ENCODE measurements around the gene NADK2. TPM values are rescaled to one million over a fixed set of nuclear protein-coding genes. Genes with fewer than 3 reads are reported as not detected.

The NADK2 gene
- total and polyA plus RNA-seq, 9 of the 15 experiments (the other 6 are each of a cell fraction or from before 2014, with no cell fraction given), result 10.6 to 41.0 (median 24.0) TPM

DNA sequence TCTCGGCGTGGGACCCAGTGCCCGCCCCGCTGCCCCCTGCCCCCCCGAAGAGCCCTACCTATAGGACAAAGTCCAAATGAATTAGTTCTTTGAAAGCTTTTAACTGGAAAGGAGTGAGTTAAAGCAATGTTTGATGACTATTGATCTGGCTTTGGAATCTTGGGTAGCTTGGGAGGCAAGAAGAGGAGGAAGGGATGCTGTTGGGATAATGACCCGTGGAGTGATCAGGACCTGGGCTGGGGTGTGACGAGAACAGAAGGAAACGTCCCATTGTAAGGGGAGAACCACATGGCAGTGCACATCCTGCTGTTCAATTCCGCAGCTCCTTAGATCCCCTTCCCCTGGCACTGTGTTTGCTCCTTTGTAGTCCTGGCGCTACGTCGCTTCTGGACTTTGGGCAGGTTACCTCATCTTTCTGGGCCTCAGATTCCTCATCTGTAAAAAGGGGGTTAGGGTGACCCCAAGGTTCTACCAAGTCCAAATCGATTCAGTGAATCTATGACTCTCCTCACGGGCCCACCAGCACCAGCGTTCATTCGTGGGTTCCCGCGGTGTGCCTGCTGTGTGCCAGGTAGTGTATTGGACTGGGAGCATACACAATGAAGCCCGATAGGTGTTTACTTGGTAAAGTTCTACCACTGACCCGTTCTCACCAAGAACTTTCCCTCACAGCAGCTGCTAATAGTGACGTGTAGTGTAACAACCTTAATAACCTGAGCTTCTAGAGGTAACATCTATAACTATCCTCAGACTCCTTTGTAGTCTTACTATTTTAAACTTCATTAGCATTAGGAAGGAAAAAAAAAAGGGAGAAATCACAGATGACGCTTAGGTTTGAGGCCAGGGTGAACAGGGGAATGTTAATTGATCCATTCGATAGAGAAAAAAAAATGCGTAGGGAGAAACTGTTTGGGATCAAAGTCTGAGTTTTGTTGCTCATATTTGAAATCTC lies 1.1 kb upstream of the NADK2 start (continued):
- TF ChIP-seq CXXC5 (CRISPR knock-in tag; IDR thresholded peaks at IDR 0.05), result no peak
- no peak for TF ChIP-seq TRIM24 (IDR thresholded peaks at IDR 0.05)
- TF ChIP-seq MEIS2 (IDR thresholded peaks at IDR 0.05; ENCODE audit: partially characterized antibody), result no peak
- TF ChIP-seq, protein P1, sequence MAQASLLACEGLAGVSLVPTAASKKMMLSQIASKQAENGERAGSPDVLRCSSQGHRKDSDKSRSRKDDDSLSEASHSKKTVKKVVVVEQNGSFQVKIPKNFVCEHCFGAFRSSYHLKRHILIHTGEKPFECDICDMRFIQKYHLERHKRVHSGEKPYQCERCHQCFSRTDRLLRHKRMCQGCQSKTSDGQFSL (CRISPR knock-in tag; IDR thresholded peaks at IDR 0.05), result no peak; the same call in 1 of the 2 replicates
- TF ChIP-seq, protein P1 (tag; IDR thresholded peaks at IDR 0.05), result no peak
- no peak for TF ChIP-seq PHTF2 (CRISPR knock-in tag; IDR thresholded peaks at IDR 0.05)
- no peak for TF ChIP-seq POLR2G (IDR thresholded peaks at IDR 0.05; ENCODE audit: low read depth, low read length)
- no peak; the same call in 1 of the 2 replicates for TF ChIP-seq PTRF (tag; IDR thresholded peaks at IDR 0.05)
- no peak for TF ChIP-seq ARNT (IDR thresholded peaks at IDR 0.05)
- TF ChIP-seq E2F3 (CRISPR knock-in tag; IDR thresholded peaks at IDR 0.05), result no peak
- peak; percentile 77; the same call in 1 of the 2 replicates for TF ChIP-seq ZNF766 (CRISPR knock-in tag; conservative IDR thresholded peaks at IDR 0.05)
- no peak for TF ChIP-seq ESRRA (IDR thresholded peaks at IDR 0.05; ENCODE audit: borderline replicate concordance, low read depth)
- no peak for TF ChIP-seq MCM3 (IDR thresholded peaks at IDR 0.05)
- TF ChIP-seq, protein P2, sequence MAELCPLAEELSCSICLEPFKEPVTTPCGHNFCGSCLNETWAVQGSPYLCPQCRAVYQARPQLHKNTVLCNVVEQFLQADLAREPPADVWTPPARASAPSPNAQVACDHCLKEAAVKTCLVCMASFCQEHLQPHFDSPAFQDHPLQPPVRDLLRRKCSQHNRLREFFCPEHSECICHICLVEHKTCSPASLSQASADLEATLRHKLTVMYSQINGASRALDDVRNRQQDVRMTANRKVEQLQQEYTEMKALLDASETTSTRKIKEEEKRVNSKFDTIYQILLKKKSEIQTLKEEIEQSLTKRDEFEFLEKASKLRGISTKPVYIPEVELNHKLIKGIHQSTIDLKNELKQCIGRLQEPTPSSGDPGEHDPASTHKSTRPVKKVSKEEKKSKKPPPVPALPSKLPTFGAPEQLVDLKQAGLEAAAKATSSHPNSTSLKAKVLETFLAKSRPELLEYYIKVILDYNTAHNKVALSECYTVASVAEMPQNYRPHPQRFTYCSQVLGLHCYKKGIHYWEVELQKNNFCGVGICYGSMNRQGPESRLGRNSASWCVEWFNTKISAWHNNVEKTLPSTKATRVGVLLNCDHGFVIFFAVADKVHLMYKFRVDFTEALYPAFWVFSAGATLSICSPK (IDR thresholded peaks at IDR 0.05; ENCODE audit: borderline replicate concordance), result no peak
- no peak for TF ChIP-seq ZNF830 (CRISPR knock-in tag; IDR thresholded peaks at IDR 0.05)
- no peak for TF ChIP-seq PYGO2 (tag; IDR thresholded peaks at IDR 0.05)
- peak; percentile 13; the same call in 1 of the 2 replicates for TF ChIP-seq NFRKB (IDR thresholded peaks at IDR 0.05; ENCODE audit: low read depth)
- TF ChIP-seq MEF2D (tag; conservative IDR thresholded peaks at IDR 0.05; ENCODE audit: low read depth), result 0 out of 2 replicates have a peak, but pooled peaks have one; percentile 9
- TF ChIP-seq SNRNP70 (optimal IDR thresholded peaks at IDR 0.05; ENCODE audit: low read depth, low read length), result no peak
- no peak for TF ChIP-seq POLR2A (conservative IDR thresholded peaks at IDR 0.05)
- no peak for TF ChIP-seq MAZ (CRISPR knock-in tag; conservative IDR thresholded peaks at IDR 0.05 in 1 of 2, IDR thresholded peaks at IDR 0.05 in 1 of 2)
- TF ChIP-seq SRSF9 (IDR thresholded peaks at IDR 0.05; ENCODE audit: borderline replicate concordance, low read depth, low read length), result no peak
- no peak for TF ChIP-seq RBM39 (optimal IDR thresholded peaks at IDR 0.05; ENCODE audit: low read depth, low read length)
- TF ChIP-seq HMG20B (CRISPR knock-in tag; IDR thresholded peaks at IDR 0.05), result no peak
- no peak for TF ChIP-seq NBN (IDR thresholded peaks at IDR 0.05; ENCODE audit: low read depth)
- TF ChIP-seq ZKSCAN8 (CRISPR knock-in tag; IDR thresholded peaks at IDR 0.05), result no peak; the same call in 1 of the 2 replicates
- no peak for TF ChIP-seq ZNF224 (CRISPR knock-in tag; IDR thresholded peaks at IDR 0.05)
- TF ChIP-seq BRD9 (IDR thresholded peaks at IDR 0.05; ENCODE audit: low read depth, partially characterized antibody), result no peak
- TF ChIP-seq SAP30 (IDR thresholded peaks at IDR 0.05; ENCODE audit: borderline replicate concordance, insufficient read depth, low read depth, low read length, poor library complexity, severe bottlenecking), result no peak

Measured in K562 (cell line).